ENCODE data around the gene MTCL3.

DNA sequence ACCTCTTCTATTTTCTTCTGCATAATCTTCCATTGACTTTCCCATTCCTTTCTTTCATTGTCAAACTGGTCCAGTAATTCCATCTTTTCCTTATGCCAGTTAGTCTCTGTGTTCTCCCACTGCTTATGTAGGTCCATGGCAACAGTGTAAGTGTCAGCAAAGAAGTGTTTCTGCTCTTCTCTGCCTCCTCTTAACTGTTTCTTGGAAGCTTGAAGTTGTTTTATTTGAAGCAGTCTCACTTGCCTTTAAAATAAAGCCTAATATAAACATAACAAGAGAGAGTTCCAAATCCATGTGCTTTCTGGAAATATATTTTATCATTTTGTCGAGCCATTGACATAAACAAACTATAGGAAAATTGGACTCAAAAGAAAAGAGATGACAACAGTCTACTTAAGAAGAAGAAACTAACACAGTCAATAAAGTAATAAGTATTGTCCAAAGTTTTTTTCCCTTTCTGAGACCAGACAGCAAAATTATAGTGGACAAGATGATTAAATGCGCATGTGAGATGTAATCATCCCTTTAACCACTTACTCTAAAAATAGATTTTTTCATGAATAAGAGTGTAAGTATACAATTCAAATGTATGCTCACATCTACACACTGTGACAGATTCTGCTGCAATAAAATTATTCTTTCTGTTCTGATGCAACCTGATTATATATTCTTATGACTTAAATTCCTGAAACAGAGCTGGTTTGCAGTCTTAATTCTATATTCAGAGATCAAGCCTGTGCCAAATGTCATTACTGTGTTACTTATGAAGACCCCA lies 65.1 kb downstream of the MTCL3 start:
- TF ChIP-seq YY1 (IDR thresholded peaks at IDR 0.05; ENCODE audit: insufficient read depth, insufficient read length) (no peak), SUZ12 (IDR thresholded peaks at IDR 0.05; ENCODE audit: extremely low read depth, insufficient read depth, insufficient read length) (no peak), ZNF274 (IDR thresholded peaks at IDR 0.05; ENCODE audit: low read depth, low read length) (no peak)

Measured in NT2/D1 (cell line).